Cortex of kidney (tissue), 1 donor: ENCODE data around the gene GIMAP2.
"Not testable (repeated sequence)": the region's sequence is repeated elsewhere in the genome, so short reads cannot be mapped to it uniquely, and the experiment has no call there.

Experiments used
- DNase-seq: peaks from one replicate; lab custom pipeline; 2025; lab: John Stamatoyannopoulos, UW

GIMAP2 gene

DNA sequence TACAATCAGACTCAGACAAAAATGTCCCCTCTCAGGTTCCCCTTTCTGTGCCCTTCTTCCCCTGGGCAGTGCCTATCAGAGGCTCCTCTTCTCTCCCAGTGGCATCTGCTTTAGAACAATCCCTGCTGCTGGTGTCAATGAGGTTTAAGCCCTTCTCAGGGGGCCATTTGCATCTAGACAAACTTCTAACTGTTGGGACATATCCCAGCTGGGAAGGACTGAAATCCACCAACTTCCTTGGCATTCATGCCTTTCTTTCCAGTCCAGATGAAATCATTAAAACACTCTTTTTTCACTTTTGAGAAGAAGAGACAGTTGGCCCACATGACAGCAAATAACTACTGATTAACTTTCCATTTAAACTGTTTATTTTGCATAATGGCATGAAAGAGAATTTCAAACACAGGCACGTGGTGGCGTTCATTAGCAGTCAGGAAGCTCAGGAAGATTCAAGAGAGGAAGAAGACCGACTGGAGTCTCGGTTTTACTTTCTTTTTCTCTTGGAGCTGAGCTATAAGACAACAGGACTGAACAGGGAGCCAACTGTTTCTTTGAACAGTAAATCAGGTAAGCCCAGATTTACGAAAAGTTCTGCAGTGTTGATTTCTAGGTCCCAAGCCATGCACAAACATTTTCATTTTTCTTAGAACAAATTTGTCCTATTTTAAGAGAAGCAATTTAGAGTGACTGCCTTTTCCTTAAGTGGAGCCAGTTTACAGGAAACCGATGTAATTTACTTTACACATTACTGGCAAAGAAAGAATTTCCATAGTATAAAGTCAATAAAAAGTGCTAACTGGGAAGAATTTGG, at the start of gene GIMAP2:
Gene GIMAP2 (plus strand): TSS at position 488 of the 811 bp plus-strand sequence. CDS start 1,354 bp downstream, outside the sequence.
- no peak for DNase-seq

DNA sequence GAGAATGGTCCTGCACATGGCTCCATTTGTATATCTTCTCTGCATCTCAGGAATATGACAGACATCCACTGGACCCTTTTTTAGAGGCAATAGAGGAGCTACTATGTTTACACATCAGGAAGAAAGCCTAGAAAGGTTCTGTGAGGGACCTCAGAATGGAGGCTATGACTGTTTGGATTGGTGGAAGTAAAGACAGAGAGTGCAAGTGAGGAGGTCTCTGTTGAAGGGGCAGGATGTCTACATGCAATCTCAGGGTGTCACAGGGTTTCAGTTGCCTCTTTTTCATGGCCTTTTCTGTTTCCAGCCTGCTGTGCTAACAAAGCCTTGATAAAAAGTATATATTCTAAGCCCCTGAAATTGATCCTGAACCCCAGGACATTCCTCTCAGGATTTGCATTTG, 43.7 kb upstream of the GIMAP2 start:
- no peak for DNase-seq

DNA sequence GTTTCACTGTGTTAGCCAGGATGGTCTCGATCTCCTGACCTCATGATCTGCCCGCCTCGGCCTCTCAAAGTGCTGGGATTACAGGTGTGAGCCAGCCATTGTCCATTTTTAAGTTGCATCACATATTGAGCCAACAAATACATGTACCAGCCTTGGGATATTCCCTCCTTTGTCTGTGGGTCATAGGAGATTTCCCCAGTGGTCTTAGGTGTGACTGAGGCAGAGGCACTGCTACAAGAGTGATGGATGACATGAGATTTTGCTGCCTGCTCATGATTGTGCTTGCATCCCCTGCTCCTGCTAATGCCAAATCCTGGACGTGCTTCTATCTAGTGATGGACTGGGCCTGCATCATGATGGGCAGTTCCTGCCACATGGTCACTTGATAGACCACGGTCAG, 42.6 kb upstream of the GIMAP2 start:
- no peak for DNase-seq

DNA sequence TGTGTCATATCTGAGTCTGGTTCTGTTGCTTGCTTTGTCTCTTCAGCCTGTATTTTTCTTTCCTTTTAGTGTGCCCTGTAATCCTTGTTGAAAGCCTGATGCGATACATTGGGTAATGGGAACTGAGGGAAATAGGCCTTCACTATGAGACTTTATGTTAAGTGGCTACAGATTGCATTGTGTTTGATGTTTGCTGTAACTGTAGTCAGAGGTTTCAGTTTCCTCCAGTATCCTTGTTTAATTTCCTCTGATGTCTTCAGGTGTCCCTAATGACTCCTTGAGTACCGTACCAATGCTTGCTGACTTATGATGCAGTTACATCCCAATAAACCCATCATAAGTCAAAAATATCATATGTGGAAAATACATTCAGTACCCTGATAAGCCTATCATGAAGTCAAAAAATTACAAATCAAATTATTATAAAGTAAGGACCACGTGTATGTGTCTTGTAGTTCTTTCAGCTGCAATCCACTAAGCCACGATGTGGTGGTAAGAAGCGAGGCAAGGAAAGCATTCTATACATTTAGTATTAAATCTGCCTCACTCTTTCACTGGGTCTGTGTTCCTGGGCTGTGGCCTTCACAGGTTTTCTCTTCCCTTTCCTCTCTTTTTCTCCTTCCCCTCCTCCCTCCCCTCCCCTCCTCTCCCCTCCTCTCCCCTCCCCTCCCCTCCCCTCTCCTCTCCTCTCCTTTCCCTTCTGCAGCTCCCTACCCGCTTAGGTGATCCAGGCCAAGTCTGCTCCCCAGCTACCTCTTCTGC, 40.1 kb upstream of the GIMAP2 start:
- no peak for DNase-seq

DNA sequence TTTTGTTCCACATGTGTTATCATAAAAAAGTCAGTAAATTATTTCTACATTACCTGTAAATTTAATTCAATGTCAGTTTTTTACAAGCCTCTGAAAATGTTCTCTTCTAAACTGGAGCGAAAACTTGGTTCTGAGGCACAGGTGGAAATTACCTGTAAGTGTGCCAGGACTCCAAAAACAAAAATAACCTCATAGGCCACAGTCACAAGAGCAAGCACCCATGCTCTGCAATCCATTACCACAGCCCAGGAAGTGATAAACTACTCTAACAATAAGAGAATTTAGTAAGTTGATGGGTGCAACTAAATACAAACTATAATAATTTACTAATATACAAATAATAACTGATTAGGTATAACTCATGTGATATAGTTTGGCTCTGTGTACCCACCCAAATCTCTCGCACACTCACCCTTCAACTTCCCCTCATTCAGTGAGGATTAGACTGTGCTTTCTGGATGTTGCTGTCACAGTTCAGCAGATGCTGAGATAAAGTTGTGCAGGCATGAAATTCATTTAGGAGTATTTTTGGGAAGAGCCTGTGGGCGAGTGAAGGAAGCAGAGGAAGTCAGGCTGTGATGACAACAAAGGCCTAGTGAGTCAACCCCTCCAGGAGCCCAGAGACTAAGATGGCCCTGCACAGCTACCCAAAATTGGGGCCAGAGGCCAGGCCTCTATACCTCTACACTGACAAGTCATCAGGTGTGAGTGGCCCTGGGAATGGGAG, 37.0 kb upstream of the GIMAP2 start:
- DNase-seq: no peak

DNA sequence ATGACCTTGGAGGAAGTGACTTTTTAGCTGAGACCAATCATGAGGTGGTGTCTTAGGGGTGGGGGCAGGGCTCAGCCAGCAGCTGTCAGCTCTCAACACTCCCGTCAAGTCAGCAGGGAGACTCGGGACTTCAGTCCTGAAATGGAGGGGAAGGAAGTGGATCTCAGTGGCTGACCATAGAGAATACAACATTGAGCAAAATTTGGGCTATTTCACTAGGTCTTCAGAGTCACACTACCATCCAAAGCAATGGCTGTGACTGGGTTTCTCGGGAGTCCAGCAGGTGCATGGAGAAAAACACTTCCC, 36.5 kb upstream of the GIMAP2 start:
- DNase-seq: no peak

DNA sequence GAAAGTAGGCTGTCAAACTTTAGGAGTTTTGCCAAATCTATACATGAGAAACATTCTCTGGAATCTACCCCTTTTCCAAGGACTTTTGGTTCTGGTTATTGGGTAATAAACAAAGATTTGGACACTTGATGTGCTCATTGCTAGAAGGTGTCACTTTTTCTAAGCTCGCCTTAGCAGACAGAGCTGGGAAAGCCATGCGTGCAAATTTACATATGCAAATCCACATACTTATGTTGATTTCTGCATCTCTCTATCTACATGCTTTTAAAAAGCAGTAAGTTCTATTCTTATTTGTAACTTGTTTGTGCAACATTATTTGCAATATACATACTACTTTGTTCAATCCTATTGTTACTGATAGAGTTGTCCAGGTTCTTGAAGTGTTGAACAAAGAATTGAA, 30.8 kb upstream of the GIMAP2 start:
- DNase-seq: no peak

DNA sequence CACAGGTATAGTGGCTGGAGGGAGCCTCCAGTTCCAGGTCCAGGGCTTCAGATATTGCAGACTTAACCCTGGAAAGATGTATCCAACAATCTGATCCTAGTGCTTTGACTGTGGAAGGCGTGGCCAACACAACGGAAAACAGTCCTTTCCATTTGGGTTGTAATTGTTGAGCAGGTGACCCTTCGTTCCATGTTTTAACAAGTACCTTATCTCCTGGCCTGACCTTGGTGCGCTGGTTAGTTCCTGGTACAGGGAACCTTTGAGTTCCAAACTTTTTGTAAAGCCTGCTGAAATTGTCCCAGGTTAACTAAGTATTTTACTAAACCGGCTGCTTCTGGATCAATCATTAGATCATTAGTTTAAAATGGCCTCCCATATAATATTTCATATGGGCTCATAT, 29.5 kb upstream of the GIMAP2 start:
- DNase-seq: no peak

DNA sequence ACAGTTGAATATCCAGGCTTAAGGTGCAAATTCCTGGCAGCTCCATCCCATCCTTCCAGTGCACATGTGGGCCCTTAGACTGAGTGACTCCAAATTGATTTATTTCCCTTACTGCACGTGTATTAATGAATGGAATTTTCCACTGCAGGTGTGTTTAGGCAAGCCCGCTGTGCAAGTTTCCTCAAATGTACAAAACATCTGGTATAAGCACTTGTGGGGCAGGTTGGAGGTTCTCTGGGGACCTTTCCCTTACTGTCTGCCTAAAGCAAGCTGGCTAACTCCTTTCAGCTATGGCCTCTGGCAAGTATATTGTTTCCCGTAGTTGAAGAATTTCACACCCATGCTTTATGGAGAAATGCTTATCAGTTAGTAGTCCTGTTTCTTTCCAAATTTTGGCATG, 28.0 kb upstream of the GIMAP2 start:
- no peak for DNase-seq

DNA sequence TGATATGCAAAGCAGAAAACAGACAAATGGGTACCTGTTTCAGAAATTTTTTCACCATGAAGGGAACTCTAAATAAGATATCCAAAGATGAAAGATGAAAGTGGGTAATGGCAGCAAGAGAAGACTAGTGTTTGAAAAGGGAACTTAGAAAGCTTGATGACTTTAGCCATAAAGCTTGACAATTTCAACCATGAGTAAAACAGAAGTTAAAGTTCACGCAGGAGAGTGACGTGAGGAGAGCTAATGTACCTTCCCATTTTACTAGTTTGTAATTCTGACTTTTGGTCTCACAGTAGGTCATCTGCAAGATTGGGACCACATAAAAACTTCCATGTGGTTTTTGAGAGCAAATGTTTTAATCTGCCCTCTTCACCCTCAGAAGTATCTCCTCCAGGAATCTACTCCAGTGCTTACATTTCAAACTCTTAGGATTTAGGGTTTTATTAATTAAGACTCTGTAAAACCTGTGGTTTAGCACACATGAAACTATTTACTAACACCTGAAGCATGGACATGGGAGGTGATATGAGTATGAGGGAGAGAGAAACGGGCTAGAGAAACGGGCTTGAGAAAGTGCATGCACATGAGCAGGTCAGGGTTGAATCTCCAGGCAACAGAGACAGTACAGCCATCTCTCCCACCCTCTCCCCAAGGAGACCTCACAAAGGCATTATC, 24.4 kb upstream of the GIMAP2 start:
- no peak for DNase-seq

DNA sequence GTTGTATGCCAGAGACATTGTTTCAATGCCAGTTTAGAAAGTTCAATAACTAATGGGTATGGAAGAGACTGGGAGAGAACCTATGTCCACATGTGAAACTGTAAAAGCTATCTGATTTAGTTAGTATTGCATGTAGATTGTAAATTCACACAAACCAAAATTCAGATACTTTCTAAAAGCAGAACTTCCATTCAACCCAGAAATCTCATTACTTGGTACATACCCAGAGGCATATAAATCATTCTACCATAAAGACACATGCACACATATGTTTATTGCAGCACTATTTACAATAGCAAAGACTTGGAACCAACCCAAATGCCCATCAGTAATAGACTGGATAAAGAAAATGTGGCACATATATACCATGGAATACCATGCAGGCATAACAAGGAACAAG, 22.7 kb upstream of the GIMAP2 start:
- DNase-seq: not testable (repeated sequence)

DNA sequence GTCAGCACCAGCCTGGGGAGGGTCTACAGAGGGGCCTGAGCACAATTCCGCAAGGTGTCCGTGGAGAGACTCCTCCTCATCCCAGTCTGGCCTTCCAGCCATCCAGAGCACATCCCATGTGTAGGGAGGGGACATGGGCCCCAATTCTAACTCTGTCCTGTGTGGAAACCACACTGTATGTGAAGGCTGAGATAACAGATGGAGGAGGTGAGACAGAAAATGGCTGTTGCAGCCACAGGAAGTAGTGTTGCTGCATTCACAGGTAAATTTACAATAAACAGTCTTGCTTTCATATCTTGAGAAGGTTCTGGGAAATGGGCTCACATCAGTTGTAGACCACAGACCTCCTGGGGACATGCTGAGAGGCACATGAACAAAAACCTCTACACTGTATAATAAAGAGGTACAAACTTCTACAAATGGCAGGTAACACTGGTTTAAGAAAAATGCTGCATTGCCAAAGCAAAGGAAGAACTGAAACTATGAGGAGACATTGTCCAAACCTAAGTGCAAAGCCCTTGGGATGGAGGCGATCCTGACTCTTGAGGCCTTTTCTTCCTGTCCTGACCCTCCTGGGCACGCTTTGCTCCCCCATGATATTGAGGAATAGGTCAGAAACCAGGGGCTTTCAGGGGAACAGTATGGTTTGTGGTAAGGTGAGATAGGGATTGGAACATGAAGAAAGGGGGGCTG, 21.6 kb upstream of the GIMAP2 start:
- no peak for DNase-seq

DNA sequence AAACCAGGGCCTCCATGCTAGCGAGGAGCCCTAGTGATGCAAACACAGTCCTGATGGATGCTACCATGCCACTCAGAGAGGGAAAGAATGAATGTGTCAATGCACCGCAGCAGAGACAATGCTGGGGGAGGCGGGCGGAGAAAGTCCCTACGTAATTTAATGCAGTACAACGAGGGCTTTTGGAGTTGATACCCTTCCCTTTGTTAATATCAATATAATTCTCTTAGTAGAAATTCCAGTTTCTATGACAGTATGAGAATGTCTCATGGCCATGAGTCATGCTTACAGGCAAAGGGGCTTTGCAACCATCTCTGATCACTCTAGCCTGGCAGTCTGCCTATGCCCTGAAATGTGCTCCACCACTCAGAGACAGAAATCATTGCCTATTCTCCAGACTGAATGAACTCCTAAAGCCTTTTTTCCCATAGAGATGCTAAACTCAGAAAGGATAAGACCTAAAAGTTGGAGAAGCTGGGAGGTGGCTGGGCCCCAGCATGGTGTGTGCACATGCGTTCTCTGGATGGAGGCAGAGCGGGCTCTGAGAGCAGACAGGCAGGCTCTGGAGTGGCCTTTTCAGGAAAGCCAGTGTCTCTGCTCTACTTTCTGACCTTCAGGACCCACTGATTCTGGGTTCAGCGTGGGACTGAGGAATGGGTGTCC, 20.3 kb upstream of the GIMAP2 start:
- no peak for DNase-seq

DNA sequence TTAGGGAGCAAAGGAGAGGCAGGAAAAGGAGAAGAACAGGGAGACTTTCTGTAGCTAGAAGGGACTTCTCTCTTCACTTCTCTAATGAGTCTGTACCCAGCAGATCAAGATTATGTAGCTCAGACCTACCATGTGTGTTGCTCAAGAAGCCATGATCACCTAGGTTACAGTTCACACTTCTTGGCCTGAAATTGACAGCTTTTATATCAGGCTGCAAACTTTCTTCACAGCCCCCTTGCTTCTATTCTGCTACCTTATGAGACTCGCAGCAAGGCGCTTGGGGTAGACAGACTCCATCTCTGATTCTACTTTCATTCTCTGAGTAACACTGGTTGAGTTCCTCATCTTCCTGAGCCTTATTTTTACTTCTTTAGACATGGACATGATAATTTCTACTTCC, 19.6 kb upstream of the GIMAP2 start:
- no peak for DNase-seq

DNA sequence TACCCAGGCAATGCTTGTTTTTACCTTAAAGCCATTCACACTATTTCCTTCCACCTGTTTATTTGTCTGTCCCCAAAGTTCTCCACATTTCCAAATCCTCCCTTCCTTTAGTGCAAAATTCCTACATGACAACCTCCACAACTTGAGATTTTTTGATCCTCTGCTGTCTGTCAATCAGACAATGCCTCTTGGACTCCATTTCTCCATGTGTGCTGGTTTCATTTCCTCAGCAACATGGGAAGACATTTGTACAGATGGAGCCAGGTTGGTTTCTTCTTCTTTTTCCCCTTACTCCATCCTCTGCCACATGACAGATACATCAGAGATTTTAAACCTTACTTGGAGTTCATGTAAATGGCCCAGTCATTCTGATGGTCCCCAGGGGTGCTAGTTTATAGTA, 19.1 kb upstream of the GIMAP2 start:
- DNase-seq: no peak

DNA sequence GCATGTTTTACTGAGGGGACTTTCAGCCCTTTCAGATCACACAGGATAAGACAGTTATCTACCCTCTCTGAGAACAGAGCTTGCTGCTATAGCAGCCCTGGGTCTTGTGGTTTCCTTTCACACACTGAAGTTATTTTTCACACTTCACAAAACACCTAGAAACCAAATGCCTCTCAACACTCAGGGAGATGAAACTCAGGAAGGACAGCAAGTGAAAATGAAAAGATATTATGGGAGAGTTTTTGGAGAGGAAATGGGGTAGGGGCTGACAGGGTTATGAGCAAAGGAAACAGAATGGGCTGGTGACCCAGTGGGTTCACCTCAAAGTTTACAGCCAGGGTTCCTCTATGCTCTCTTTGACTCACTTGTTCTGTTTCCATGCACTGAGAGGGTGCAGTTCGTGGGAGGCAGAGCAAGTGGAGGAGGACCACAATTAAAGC, 17.0 kb upstream of the GIMAP2 start:
- no peak for DNase-seq

DNA sequence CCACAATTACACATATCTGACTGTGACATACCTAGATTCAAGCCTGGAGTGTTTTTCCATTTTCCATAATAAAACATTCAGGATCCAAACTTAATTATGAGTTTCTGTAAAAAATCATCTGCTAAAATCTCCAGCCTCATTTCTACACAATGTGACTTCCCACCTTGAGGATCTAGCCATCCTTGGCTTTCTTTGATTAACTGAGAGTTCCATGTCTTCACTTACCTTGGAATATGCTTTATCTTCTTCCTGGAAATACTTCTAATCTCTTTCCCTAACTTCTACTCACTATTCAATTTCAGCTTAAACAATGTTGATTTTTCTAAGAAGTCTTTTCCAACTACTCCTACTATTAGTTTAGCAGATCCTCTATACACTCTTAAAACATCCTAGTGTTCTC, 16.5 kb upstream of the GIMAP2 start:
- no peak for DNase-seq

DNA sequence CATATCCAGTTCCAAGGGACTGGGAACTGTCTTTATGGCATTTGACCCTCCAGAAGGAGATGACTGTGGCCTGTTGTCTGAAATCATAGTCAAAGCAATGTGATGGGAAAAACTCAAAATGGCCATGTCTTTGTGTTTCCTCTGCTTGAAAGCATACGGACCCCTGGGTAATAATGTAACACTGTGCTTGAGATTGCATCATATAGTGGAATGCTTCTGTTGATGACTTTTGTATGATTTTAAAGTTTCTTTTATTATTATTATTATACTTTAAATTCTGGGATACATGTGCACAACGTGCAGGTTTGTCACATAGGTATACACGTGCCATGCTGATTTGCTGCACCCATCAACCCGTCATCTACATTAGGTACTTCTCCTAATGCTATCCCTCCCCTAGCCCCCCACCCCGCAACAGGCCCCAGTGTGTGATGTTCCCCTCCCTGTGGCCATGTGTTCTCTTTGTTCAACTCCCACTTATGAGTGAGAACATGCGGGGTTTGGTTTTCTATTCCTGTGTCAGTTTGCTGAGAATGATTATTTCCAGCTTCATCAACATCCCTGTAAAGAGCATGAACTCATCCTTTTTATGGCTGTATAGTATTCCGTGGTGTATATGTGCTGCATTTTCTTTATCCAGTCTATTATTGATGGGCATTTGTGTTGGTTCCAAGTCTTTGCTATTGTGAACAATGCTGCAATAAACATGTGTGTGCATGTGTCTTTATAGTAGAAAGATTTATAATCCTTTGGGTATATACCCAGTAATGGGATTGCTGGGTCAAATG, 13.5 kb upstream of the GIMAP2 start:
- DNase-seq: not testable (repeated sequence)

DNA sequence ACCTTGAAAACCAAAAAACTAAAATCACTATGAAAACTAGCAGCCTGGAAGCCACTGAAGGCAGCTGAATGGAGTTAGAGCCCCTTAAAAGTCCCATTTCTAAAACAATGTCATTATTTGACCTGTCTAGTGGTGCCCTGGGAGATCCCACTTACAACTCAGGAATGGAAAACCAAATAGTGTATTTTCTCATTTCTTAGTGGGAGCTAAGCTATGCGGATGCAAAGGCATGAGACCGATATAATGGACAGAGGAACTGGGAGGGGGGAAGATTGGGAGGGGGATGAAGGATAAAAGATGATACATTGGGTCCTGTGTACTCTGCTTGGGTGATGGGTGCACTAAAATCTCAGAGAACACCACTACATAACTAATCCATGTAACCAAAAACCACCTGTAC, 9.8 kb upstream of the GIMAP2 start:
- DNase-seq: no peak

DNA sequence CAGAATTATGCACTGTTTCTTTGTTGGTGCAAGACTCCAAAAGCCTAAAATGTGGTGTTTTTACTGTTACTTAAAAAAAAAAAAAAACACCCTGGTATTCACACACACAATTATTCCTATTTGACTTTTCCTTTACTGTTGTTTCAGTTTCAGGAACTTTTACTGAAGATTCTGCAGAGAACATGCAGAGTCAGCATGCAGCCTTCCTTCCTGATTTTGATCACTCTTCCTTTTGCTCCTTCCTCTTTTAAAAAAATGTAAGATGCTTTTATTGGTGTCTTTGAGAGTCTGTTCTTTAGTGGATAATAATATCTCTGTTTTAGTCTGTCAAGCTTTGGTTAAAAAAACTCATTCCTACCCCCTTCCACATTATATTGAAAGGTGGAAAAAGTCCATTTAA, 9.2 kb upstream of the GIMAP2 start:
- DNase-seq: not testable (repeated sequence)
